ENCODE measurements around the gene FBXW8.

The FBXW8 gene

GRCh38 chr12:117044790-117045159, 134.0 kb downstream of the FBXW8 start:
- no peak overlapping the region for H3K4me3 ChIP-seq
- TF ChIP-seq FOXP2 (optimal IDR thresholded peaks at IDR 0.05; ENCODE audit: control extremely low read depth, extremely low read length, insufficient read depth) (no peak), EZH2 (IDR thresholded peaks at IDR 0.05) (no peak), POLR2AphosphoS5 (IDR thresholded peaks at IDR 0.05; ENCODE audit: borderline replicate concordance, low read depth, low read length) (no peak)
- no peak for DNase-seq (ENCODE audit: low read depth, low spot score)
- H3K9ac ChIP-seq (ENCODE audit: insufficient read length): no peak overlapping the region
- H3K36me3 ChIP-seq (ENCODE audit: insufficient read depth, low read length): no peaks in the 10 kb centered on the region
- no peak overlapping the region for H3K27ac ChIP-seq
- no peaks in the 10 kb centered on the region for H3K9me3 ChIP-seq (ENCODE audit: low read depth, low read length)

GRCh38 chr12:117045160-117046010, 134.6 kb downstream of the FBXW8 start:
- no peaks in the 10 kb centered on the region for H3K9me3 ChIP-seq (ENCODE audit: low read depth, low read length)
- no peak overlapping the region for H3K27ac ChIP-seq
- no peak for DNase-seq (ENCODE audit: low read depth, low spot score)
- TF ChIP-seq EZH2 (IDR thresholded peaks at IDR 0.05) (no peak), FOXP2 (optimal IDR thresholded peaks at IDR 0.05; ENCODE audit: control extremely low read depth, extremely low read length, insufficient read depth) (no peak), POLR2AphosphoS5 (IDR thresholded peaks at IDR 0.05; ENCODE audit: borderline replicate concordance, low read depth, low read length) (no peak)
- no peaks in the 10 kb centered on the region for H3K36me3 ChIP-seq (ENCODE audit: insufficient read depth, low read length)
- H3K9ac ChIP-seq (ENCODE audit: insufficient read length): no peak overlapping the region
- no peak overlapping the region for H3K4me3 ChIP-seq

- DNase-seq (ENCODE audit: low read depth, low spot score): no peak
- H3K9me3 ChIP-seq (ENCODE audit: low read depth, low read length): no peaks in the 10 kb centered on the region
- H3K36me3 ChIP-seq (ENCODE audit: insufficient read depth, low read length): no peaks in the 10 kb centered on the region
- no peak overlapping the region for H3K27ac ChIP-seq
- no peak for TF ChIP-seq POLR2AphosphoS5 (IDR thresholded peaks at IDR 0.05; ENCODE audit: borderline replicate concordance, low read depth, low read length)
- no peak for TF ChIP-seq FOXP2 (optimal IDR thresholded peaks at IDR 0.05; ENCODE audit: control extremely low read depth, extremely low read length, insufficient read depth)
- no peak for TF ChIP-seq EZH2 (IDR thresholded peaks at IDR 0.05)
- no peak overlapping the region for H3K4me3 ChIP-seq
- no peak overlapping the region for H3K9ac ChIP-seq (ENCODE audit: insufficient read length)
Measured at GRCh38 chr12:117046011-117046369, 135.2 kb downstream of the FBXW8 start.

GRCh38 chr12:117046425-117046824, 135.7 kb downstream of the FBXW8 start:
- Histone ChIP-seq H3K36me3 (ENCODE audit: insufficient read depth, low read length) (no peaks in the 10 kb centered on the region), H3K4me3 (no peak overlapping the region), H3K9ac (ENCODE audit: insufficient read length) (no peak overlapping the region), H3K9me3 (ENCODE audit: low read depth, low read length) (no peaks in the 10 kb centered on the region), H3K27ac (no peak overlapping the region)
- no peak for TF ChIP-seq POLR2AphosphoS5 (IDR thresholded peaks at IDR 0.05; ENCODE audit: borderline replicate concordance, low read depth, low read length)
- no peak for TF ChIP-seq FOXP2 (optimal IDR thresholded peaks at IDR 0.05; ENCODE audit: control extremely low read depth, extremely low read length, insufficient read depth)
- DNase-seq (ENCODE audit: low read depth, low spot score): no peak

- H3K36me3 ChIP-seq (ENCODE audit: insufficient read depth, low read length): no peaks in the 10 kb centered on the region
- H3K9me3 ChIP-seq (ENCODE audit: low read depth, low read length): no peaks in the 10 kb centered on the region
- no peak for DNase-seq (ENCODE audit: low read depth, low spot score)
- TF ChIP-seq EZH2 (IDR thresholded peaks at IDR 0.05) (no peak), POLR2AphosphoS5 (IDR thresholded peaks at IDR 0.05; ENCODE audit: borderline replicate concordance, low read depth, low read length) (no peak), FOXP2 (optimal IDR thresholded peaks at IDR 0.05; ENCODE audit: control extremely low read depth, extremely low read length, insufficient read depth) (no peak)
- no peak overlapping the region for H3K27ac ChIP-seq
- H3K9ac ChIP-seq (ENCODE audit: insufficient read length): no peak overlapping the region
- H3K4me3 ChIP-seq: no peak overlapping the region
Measured at GRCh38 chr12:117046861-117047530, 136.2 kb downstream of the FBXW8 start.

GRCh38 chr12:117047810-117048584, 137.2 kb downstream of the FBXW8 start:
- Histone ChIP-seq H3K9me3 (ENCODE audit: low read depth, low read length) (no peaks in the 10 kb centered on the region), H3K4me3 (no peak overlapping the region), H3K27ac (no peak overlapping the region), H3K36me3 (ENCODE audit: insufficient read depth, low read length) (no peaks in the 10 kb centered on the region), H3K9ac (ENCODE audit: insufficient read length) (no peak overlapping the region)
- TF ChIP-seq FOXP2 (optimal IDR thresholded peaks at IDR 0.05; ENCODE audit: control extremely low read depth, extremely low read length, insufficient read depth) (no peak), POLR2AphosphoS5 (IDR thresholded peaks at IDR 0.05; ENCODE audit: borderline replicate concordance, low read depth, low read length) (no peak), EZH2 (IDR thresholded peaks at IDR 0.05) (no peak)
- no peak for DNase-seq (ENCODE audit: low read depth, low spot score)

GRCh38 chr12:117048585-117048904, 137.8 kb downstream of the FBXW8 start:
- no peak overlapping the region for H3K27ac ChIP-seq
- H3K9me3 ChIP-seq (ENCODE audit: low read depth, low read length): no peaks in the 10 kb centered on the region
- no peak overlapping the region for H3K9ac ChIP-seq (ENCODE audit: insufficient read length)
- no peaks in the 10 kb centered on the region for H3K36me3 ChIP-seq (ENCODE audit: insufficient read depth, low read length)
- no peak for DNase-seq (ENCODE audit: low read depth, low spot score)
- no peak overlapping the region for H3K4me3 ChIP-seq
- TF ChIP-seq EZH2 (IDR thresholded peaks at IDR 0.05): no peak
- no peak for TF ChIP-seq POLR2AphosphoS5 (IDR thresholded peaks at IDR 0.05; ENCODE audit: borderline replicate concordance, low read depth, low read length)
- TF ChIP-seq FOXP2 (optimal IDR thresholded peaks at IDR 0.05; ENCODE audit: control extremely low read depth, extremely low read length, insufficient read depth): no peak

GRCh38 chr12:117049295-117049694, 138.5 kb downstream of the FBXW8 start:
- Histone ChIP-seq H3K9ac (ENCODE audit: insufficient read length) (no peak overlapping the region), H3K4me3 (no peak overlapping the region), H3K27ac (no peak overlapping the region), H3K9me3 (ENCODE audit: low read depth, low read length) (no peaks in the 10 kb centered on the region), H3K36me3 (ENCODE audit: insufficient read depth, low read length) (no peaks in the 10 kb centered on the region)
- TF ChIP-seq EZH2 (IDR thresholded peaks at IDR 0.05) (no peak), FOXP2 (optimal IDR thresholded peaks at IDR 0.05; ENCODE audit: control extremely low read depth, extremely low read length, insufficient read depth) (no peak), POLR2AphosphoS5 (IDR thresholded peaks at IDR 0.05; ENCODE audit: borderline replicate concordance, low read depth, low read length) (no peak)
- DNase-seq (ENCODE audit: low read depth, low spot score): no peak
